Colonic mucosa (tissue), 4 donors: ENCODE measurements around the gene DACH1. TPM values are rescaled to one million over a fixed set of nuclear protein-coding genes. Genes with fewer than 3 reads are reported as not detected.

ENCODE experiments used
- DNase-seq: peaks from one replicate; pipeline ENCODE4 v3.0.0-alpha.2; 2020
- H3K27ac ChIP-seq: fragments of 200-600 bp; one replicate; pipeline ENCODE4 v1.8.0; 2021
- H3K27me3 ChIP-seq: fragments of 200-600 bp; one replicate; pipeline ENCODE4 v1.8.0; 2021
- H3K36me3 ChIP-seq: fragments of 200-600 bp; one replicate; pipeline ENCODE4 v1.8.0; 2021
- H3K4me1 ChIP-seq: fragments of 200-600 bp; one replicate; pipeline ENCODE4 v1.8.0; 2021; ENCODE audit warnings: mild to moderate bottlenecking
- H3K4me3 ChIP-seq: fragments of 200-600 bp; one replicate; pipeline ENCODE4 v1.8.0; 2021
- H3K9ac ChIP-seq, 2 donors: one replicate each; pipeline ENCODE4 v1.7.0; 2013; ENCODE audit warnings: control low read depth in 2 of 2, low read depth in 2 of 2, low read length in 2 of 2
- H3K9me3 ChIP-seq: fragments of 200-600 bp; one replicate; pipeline ENCODE4 v1.8.0; 2021
- intact Hi-C: fragments of 100-400 bp; cut with DNase I; formaldehyde crosslinking; loops from one replicate; pipeline ENCODE4 v1.14.1; 2022
- total RNA-seq, 2 donors: library from RNA; stranded (reverse); fragmentation: NEBNext Ultra II Directional in 1 of 2; extraction: Animal tissue kit (Norgen Biotek cat#: 25700) in 1 of 2; gene quantifications; one replicate each; pipeline ENCODE4 v1.2.1, GENCODE V29; 2021
- TF ChIP-seq, protein P1 (sequence below): fragments of 200-600 bp; IDR thresholded peaks from one replicate; pipeline ENCODE4 v1.8.0; 2022; ENCODE audit warnings: antibody characterized with exemption, mild to moderate bottlenecking
- donor health status: healthy.
- donor health status: DM: no; HTN: no; CAD: no.
- donor health status: DM: no; HTN: no; CAD: no.

The DACH1 gene
- total RNA-seq, 2 donors from 2014 or later: 3.9 to 5.2 TPM

DNA sequence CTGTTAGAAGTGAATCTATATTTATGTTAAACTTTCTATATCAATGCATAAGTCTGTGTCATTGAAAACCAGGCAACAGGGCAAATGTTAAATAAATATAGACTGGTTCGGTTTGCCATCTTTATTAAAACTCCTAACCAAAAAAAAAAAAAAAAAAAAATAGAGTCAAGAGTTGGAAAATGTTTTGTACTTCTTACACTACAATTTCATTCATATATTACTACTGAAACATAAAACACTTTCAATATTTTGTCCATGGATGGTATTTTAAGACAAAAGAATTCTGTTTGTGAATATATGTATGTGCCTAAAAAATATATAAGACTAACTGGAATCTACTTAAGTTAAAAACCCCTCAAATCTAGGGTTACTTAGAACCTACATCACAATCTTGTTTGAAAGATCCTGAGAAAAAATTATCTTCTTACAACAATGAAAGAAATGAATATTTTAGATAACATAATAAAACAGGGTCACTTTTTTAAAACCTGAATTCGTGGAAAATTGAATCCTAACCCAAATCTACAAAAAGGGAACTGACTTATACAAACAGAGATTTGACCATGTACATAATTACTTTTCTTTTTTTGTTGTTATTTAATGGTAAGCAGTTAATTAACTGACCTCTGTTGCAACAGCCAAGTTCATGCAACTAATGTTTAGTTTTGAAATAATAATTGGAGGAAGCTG lies 5.1 kb downstream of the DACH1 start:
- no peak overlapping the region for H3K27ac ChIP-seq
- no peak for DNase-seq
- H3K4me3 ChIP-seq: no peak overlapping the region
- no peaks in the 10 kb centered on the region for H3K27me3 ChIP-seq
- no peaks in the 10 kb centered on the region for H3K9me3 ChIP-seq
- intact Hi-C loops: no loop called here
- peaks cover 4% of the 10 kb centered on the region for H3K4me1 ChIP-seq
- TF ChIP-seq, protein P1, sequence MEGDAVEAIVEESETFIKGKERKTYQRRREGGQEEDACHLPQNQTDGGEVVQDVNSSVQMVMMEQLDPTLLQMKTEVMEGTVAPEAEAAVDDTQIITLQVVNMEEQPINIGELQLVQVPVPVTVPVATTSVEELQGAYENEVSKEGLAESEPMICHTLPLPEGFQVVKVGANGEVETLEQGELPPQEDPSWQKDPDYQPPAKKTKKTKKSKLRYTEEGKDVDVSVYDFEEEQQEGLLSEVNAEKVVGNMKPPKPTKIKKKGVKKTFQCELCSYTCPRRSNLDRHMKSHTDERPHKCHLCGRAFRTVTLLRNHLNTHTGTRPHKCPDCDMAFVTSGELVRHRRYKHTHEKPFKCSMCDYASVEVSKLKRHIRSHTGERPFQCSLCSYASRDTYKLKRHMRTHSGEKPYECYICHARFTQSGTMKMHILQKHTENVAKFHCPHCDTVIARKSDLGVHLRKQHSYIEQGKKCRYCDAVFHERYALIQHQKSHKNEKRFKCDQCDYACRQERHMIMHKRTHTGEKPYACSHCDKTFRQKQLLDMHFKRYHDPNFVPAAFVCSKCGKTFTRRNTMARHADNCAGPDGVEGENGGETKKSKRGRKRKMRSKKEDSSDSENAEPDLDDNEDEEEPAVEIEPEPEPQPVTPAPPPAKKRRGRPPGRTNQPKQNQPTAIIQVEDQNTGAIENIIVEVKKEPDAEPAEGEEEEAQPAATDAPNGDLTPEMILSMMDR: no peak
- H3K36me3 ChIP-seq: no peaks in the 10 kb centered on the region
- H3K9ac ChIP-seq: no peak overlapping the region

DNA sequence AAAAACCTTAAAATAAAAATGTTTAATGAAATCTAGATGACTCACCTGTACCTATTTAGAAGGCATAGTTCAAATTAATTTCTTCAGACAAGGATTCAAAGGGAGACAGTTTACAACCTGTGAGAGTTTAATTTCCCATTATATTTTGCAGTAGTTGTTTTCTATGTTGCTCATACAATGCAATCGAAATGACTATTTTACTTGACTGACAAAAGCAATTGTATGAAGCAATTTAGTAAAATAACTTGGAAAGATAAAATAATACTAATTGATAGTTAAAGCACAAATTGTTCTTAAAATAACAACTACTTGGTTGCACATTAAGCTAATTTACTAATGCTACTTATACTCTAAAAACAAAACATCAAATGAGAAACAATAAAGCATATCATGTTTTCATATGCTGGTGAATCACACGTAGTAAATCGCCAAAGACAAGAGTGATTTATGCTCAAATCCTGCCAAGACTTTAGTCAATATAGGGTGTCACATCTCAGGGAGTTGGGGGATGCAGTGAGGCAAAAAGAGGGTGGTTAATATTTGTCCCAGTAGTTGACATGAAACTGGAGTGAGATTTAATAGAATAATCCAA lies 6.4 kb downstream of the DACH1 start:
- H3K27me3 ChIP-seq: no peaks in the 10 kb centered on the region
- peaks cover 4% of the 10 kb centered on the region for H3K4me1 ChIP-seq
- DNase-seq: no peak
- no peak overlapping the region for H3K9ac ChIP-seq
- no peaks in the 10 kb centered on the region for H3K9me3 ChIP-seq
- intact Hi-C loops: no loop called here
- TF ChIP-seq, protein P1: no peak
- H3K36me3 ChIP-seq: no peaks in the 10 kb centered on the region
- H3K4me3 ChIP-seq: no peak overlapping the region
- H3K27ac ChIP-seq: no peak overlapping the region

DNA sequence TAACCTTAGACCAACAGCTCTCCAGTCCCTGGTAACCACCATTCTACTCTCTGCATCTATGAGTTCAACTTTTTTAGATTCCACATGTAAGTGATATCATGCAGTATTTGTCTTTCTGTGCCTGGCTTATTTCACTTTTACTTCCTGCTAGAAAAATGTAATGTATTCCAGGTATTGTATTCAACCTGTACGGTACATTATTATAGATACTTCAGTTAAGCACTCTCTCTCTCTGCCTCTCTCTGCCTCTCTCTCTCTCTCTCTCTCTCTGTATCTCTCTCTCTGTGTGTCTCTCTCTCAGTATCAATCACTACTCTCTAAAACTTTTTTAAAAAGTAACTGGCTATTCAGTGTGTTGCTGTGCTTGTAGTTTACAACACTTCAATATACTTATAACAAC lies 8.4 kb downstream of the DACH1 start:
- no peak for DNase-seq
- no peak overlapping the region for H3K4me3 ChIP-seq
- H3K27me3 ChIP-seq: no peaks in the 10 kb centered on the region
- H3K9ac ChIP-seq: no peak overlapping the region
- peaks cover 4% of the 10 kb centered on the region for H3K4me1 ChIP-seq
- no peaks in the 10 kb centered on the region for H3K36me3 ChIP-seq
- no peaks in the 10 kb centered on the region for H3K9me3 ChIP-seq
- no peak overlapping the region for H3K27ac ChIP-seq
- intact Hi-C loops: no loop called here
- TF ChIP-seq, protein P1: no peak

DNA sequence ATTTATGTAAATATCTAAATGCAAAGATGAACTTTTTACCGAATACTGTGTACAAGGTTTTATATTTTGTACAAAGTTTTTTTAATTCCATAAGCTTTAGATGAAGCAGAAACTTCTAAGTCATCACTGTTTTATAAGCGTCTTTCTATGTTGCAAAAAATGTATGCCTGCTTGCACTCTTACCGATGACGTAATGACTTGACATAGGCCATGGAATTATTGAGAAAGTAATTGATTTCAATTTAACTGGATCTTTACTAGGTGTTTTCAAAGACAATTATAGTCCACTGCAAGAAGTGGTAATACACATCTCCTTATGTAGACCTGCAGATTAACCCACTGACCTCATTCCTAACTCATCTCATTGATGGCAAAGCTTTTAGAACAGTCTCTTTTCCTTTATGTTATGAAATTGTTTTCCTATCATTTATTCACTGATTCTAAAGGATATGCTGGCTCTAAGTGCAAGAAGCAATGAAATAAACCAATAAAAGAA lies 10.4 kb downstream of the DACH1 start:
- TF ChIP-seq, protein P1: no peak
- Histone ChIP-seq H3K4me3 (no peak overlapping the region), H3K36me3 (no peaks in the 10 kb centered on the region), H3K27ac (no peak overlapping the region), H3K4me1 (peaks cover 4% of the 10 kb centered on the region), H3K9ac (no peak overlapping the region), H3K9me3 (no peaks in the 10 kb centered on the region), H3K27me3 (no peaks in the 10 kb centered on the region)
- no peak for DNase-seq
- intact Hi-C loops: no loop called here

DNA sequence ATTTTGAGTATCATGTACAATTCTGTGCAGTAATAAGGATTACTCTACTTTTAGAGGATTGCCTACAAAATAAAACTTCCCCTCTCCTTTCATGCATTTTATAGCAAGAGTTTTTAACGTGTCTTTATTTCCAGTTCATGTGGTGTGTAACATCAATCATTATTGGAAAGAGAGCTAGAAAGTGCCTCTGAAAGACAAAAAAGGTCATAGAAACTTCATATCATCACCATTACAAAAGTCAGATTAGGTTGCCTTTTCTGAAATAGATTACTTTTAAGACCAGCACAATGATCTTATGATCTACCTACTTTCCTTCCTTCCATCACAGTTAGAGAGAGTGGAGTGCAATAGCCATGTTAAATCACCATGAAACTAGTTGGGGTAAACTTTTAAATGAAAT lies 12.6 kb downstream of the DACH1 start:
- no peak for DNase-seq
- intact Hi-C loops: no loop called here
- no peak overlapping the region for H3K27ac ChIP-seq
- no peak overlapping the region for H3K4me3 ChIP-seq
- TF ChIP-seq, protein P1: no peak
- no peak overlapping the region for H3K9ac ChIP-seq
- no peaks in the 10 kb centered on the region for H3K4me1 ChIP-seq
- no peaks in the 10 kb centered on the region for H3K36me3 ChIP-seq
- no peaks in the 10 kb centered on the region for H3K27me3 ChIP-seq
- H3K9me3 ChIP-seq: no peaks in the 10 kb centered on the region
